Astrocyte (in vitro differentiated cells and primary cell): Measurements from ENCODE around the gene PPP1R12B. TPM values are rescaled to one million over a fixed set of nuclear protein-coding genes. Genes with fewer than 3 reads are reported as not detected.
"Not testable (repeated sequence)": the region's sequence is repeated elsewhere in the genome, so short reads cannot be mapped to it uniquely, and the experiment has no call there.

Source experiments
- DNase-seq: peaks from one replicate; pipeline ENCODE4 v3.0.0-alpha.2; 2010; ENCODE audit warnings: low read depth
- FAIRE-seq: peaks from 2 replicates; lab custom pipeline; 2011; peaks lifted over from hg19 to GRCh38; lab: Jason Lieb, UNC
- H2AFZ ChIP-seq: 2 replicates; pipeline ENCODE4 v1.6.0; 2012; ENCODE audit warnings: low read depth, low read length, inconsistent platforms
- H3K27ac ChIP-seq: 2 replicates; pipeline ENCODE4 v1.5.1; 2011; ENCODE audit warnings: low read depth, low read length, inconsistent platforms
- H3K27me3 ChIP-seq: 2 replicates; pipeline ENCODE4 v1.6.0; 2011; ENCODE audit warnings: low read length, inconsistent platforms; ENCODE audit not compliant: insufficient read depth
- H3K36me3 ChIP-seq: 2 replicates; pipeline ENCODE4 v1.5.1; 2011; ENCODE audit warnings: low read length, inconsistent platforms; ENCODE audit not compliant: insufficient read depth
- H3K4me1 ChIP-seq: 2 replicates; pipeline ENCODE4 v1.5.1; 2011; ENCODE audit warnings: low read length, inconsistent platforms; ENCODE audit not compliant: insufficient read depth
- H3K4me2 ChIP-seq: 2 replicates; pipeline ENCODE4 v1.6.0; 2012; ENCODE audit warnings: low read length, inconsistent platforms
- H3K4me3 ChIP-seq: 2 replicates; pipeline ENCODE4 v1.5.1; 2011; ENCODE audit warnings: low read depth, mild to moderate bottlenecking, low read length, inconsistent platforms; ENCODE audit not compliant: insufficient read depth
- H3K79me2 ChIP-seq: 2 replicates; pipeline ENCODE4 v1.6.0; 2012; ENCODE audit warnings: mild to moderate bottlenecking, low read length, inconsistent platforms; ENCODE audit not compliant: insufficient read depth
- H3K9ac ChIP-seq: 2 replicates; pipeline ENCODE4 v1.6.0; 2012; ENCODE audit warnings: mild to moderate bottlenecking, low read length, inconsistent platforms
- H3K9me3 ChIP-seq: 2 replicates; pipeline ENCODE4 v1.5.1; 2012; ENCODE audit warnings: low read depth, mild to moderate bottlenecking, low read length, inconsistent platforms; ENCODE audit not compliant: insufficient read depth
- H4K20me1 ChIP-seq: 2 replicates; pipeline ENCODE4 v1.6.0; 2012; ENCODE audit warnings: low read length, inconsistent platforms; ENCODE audit not compliant: insufficient read depth
- H3K27ac Mint-ChIP-seq: one replicate; pipeline ENCODE4 v1.8.0; 2021; ENCODE audit warnings: mild to moderate bottlenecking, mixed read lengths; ENCODE audit not compliant: unreplicated experiment
- H3K27me3 Mint-ChIP-seq: one replicate; pipeline ENCODE4 v1.8.0; 2021; ENCODE audit warnings: low read depth, mixed read lengths; ENCODE audit not compliant: unreplicated experiment
- H3K36me3 Mint-ChIP-seq: one replicate; pipeline ENCODE4 v1.8.0; 2021; ENCODE audit warnings: low read depth, mixed read lengths; ENCODE audit not compliant: unreplicated experiment
- H3K4me1 Mint-ChIP-seq: one replicate; pipeline ENCODE4 v1.8.0; 2021; ENCODE audit warnings: low read depth, mixed read lengths; ENCODE audit not compliant: unreplicated experiment
- H3K4me3 Mint-ChIP-seq: one replicate; pipeline ENCODE4 v1.8.0; 2021; ENCODE audit warnings: mild to moderate bottlenecking, moderate library complexity, mixed read lengths; ENCODE audit not compliant: unreplicated experiment
- H3K9me3 Mint-ChIP-seq: one replicate; pipeline ENCODE4 v1.8.0; 2021; ENCODE audit warnings: mild to moderate bottlenecking, mixed read lengths; ENCODE audit not compliant: unreplicated experiment
- EZH2 ChIP-seq: IDR thresholded peaks from 2 replicates; pipeline ENCODE4 v1.6.1; 2012; ENCODE audit warnings: mild to moderate bottlenecking, low read length, inconsistent platforms; ENCODE audit not compliant: insufficient read depth
- total RNA-seq: library from RNA; stranded (reverse); gene quantifications from 2 replicates; pipeline ENCODE4 v1.2.1, GENCODE V29; 2021
- TF ChIP-seq, protein P1 (sequence below): IDR thresholded peaks from 2 replicates; pipeline ENCODE4 v1.5.1; 2011; ENCODE audit warnings: low read depth, mild to moderate bottlenecking, inconsistent platforms, low read length, moderate library complexity; ENCODE audit not compliant: insufficient read depth

PPP1R12B gene
- total RNA-seq, 1 donor from 2014 or later, result 12.2 TPM

DNA sequence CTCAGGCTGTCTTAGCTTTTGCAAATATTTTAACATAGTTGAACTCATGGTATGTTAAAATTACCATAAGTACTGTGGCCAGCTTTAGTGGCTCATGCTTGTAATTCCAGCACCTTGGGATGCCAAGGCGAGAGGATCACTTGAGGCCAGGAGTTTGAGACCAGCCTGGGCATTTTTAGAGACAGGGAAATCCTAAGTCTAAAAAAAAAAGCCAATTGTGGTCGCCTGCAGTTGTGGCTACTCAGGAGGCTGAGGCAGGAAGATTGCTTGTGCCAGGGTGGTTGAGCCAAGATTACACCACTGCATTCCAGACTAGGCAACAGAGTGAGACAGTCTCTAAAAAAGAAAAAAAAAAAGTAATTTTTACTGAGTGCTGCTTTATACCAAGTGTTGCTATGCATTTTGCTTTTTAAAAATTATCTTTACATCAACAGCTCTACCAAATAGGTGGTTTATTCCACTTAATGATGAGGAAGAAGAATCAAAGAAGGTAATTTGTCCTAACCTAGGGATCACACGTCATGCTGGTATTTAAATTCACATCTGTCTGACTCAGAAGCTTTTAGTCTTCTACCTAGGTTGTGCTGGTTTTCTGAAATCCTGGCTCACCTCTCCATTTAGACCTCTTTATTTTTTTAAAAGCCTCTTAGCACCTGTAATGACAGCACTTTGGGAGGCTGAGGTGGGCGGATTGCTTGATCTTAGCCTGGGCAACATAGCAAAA lies 16.8 kb downstream of the PPP1R12B start:
- Histone ChIP-seq H3K36me3 (no peaks in the 10 kb centered on the region), H3K9ac (no peak overlapping the region), H3K79me2 (peaks cover 19% of the 10 kb centered on the region), H4K20me1 (peaks cover 14% of the 10 kb centered on the region), H3K27ac (no peak overlapping the region), H3K27me3 (no peaks in the 10 kb centered on the region), H2AFZ (no peak overlapping the region), H3K4me3 (no peak overlapping the region), H3K4me2 (no peak overlapping the region), H3K9me3 (no peaks in the 10 kb centered on the region), H3K4me1 (no peaks in the 10 kb centered on the region)
- DNase-seq (peak; percentile 62), FAIRE-seq (no peak)
- H3K36me3 Mint-ChIP-seq, result peaks cover 2% of the 10 kb centered on the region
- no peak overlapping the region for H3K4me3 Mint-ChIP-seq
- H3K9me3 Mint-ChIP-seq, result no peaks in the 10 kb centered on the region
- H3K27ac Mint-ChIP-seq, result peak overlapping the region; percentile 53
- peaks cover 11% of the 10 kb centered on the region for H3K4me1 Mint-ChIP-seq
- no peaks in the 10 kb centered on the region for H3K27me3 Mint-ChIP-seq
- TF ChIP-seq, protein P1, sequence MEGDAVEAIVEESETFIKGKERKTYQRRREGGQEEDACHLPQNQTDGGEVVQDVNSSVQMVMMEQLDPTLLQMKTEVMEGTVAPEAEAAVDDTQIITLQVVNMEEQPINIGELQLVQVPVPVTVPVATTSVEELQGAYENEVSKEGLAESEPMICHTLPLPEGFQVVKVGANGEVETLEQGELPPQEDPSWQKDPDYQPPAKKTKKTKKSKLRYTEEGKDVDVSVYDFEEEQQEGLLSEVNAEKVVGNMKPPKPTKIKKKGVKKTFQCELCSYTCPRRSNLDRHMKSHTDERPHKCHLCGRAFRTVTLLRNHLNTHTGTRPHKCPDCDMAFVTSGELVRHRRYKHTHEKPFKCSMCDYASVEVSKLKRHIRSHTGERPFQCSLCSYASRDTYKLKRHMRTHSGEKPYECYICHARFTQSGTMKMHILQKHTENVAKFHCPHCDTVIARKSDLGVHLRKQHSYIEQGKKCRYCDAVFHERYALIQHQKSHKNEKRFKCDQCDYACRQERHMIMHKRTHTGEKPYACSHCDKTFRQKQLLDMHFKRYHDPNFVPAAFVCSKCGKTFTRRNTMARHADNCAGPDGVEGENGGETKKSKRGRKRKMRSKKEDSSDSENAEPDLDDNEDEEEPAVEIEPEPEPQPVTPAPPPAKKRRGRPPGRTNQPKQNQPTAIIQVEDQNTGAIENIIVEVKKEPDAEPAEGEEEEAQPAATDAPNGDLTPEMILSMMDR, result no peak
- TF ChIP-seq EZH2, result no peak

GRCh38 chr1:202367271-202367670 lies 18.8 kb downstream of the PPP1R12B start:
- FAIRE-seq (no peak), DNase-seq (no peak)
- Histone ChIP-seq H3K4me2 (no peak overlapping the region), H3K27ac (no peak overlapping the region), H3K4me3 (no peak overlapping the region), H2AFZ (no peak overlapping the region), H3K9me3 (no peaks in the 10 kb centered on the region), H3K36me3 (no peaks in the 10 kb centered on the region), H4K20me1 (peaks cover 2% of the 10 kb centered on the region), H3K9ac (no peak overlapping the region), H3K79me2 (peaks cover 8% of the 10 kb centered on the region), H3K27me3 (no peaks in the 10 kb centered on the region), H3K4me1 (no peaks in the 10 kb centered on the region)
- Mint-ChIP-seq H3K4me3 (no peak overlapping the region), H3K9me3 (no peaks in the 10 kb centered on the region), H3K36me3 (peaks cover 2% of the 10 kb centered on the region), H3K27me3 (no peaks in the 10 kb centered on the region), H3K4me1 (peaks cover 11% of the 10 kb centered on the region), H3K27ac (no peak overlapping the region)
- TF ChIP-seq EZH2, result no peak
- TF ChIP-seq, protein P1, result no peak

GRCh38 chr1:202370906-202371305 lies 22.4 kb downstream of the PPP1R12B start:
- not testable (repeated sequence) for H3K4me1 ChIP-seq, H3K9me3 ChIP-seq, H3K27me3 ChIP-seq, H3K4me1 Mint-ChIP-seq, FAIRE-seq, H3K27ac ChIP-seq, H3K4me2 ChIP-seq, H3K4me3 Mint-ChIP-seq, H4K20me1 ChIP-seq, H3K4me3 ChIP-seq, H2AFZ ChIP-seq, H3K36me3 ChIP-seq, H3K9ac ChIP-seq, H3K79me2 ChIP-seq, H3K9me3 Mint-ChIP-seq, H3K36me3 Mint-ChIP-seq, H3K27me3 Mint-ChIP-seq, H3K27ac Mint-ChIP-seq, DNase-seq
